Adrenal gland (tissue), 5 donors: Measurements from ENCODE around the gene TRIM10.

Experiments
- CTCF ChIP-seq, 6 experiments: fragments of 450-650 bp in 4 of 6; fragments of 200-600 bp in 2 of 6; sonication (generic) in 1 of 6; IDR thresholded peaks; 1 replicate in 5 of 6; 2 replicates in 1 of 6; pipeline versions ENCODE4 v1.5.1 to v1.8.0; 2016 to 2021; ENCODE audit warnings: antibody characterized with exemption in 6 of 6, mild to moderate bottlenecking in 2 of 6, moderate library complexity in 1 of 6
- POLR2A ChIP-seq, 2 donors: fragments of 450-650 bp; IDR thresholded peaks; one replicate each; pipeline ENCODE4 v1.6.1; 2017; ENCODE audit warnings: antibody characterized with exemption in 2 of 2, mild to moderate bottlenecking in 2 of 2, moderate library complexity in 1 of 2
- donor health status: DM: no; HTN: no; CAD: no.

DNA sequence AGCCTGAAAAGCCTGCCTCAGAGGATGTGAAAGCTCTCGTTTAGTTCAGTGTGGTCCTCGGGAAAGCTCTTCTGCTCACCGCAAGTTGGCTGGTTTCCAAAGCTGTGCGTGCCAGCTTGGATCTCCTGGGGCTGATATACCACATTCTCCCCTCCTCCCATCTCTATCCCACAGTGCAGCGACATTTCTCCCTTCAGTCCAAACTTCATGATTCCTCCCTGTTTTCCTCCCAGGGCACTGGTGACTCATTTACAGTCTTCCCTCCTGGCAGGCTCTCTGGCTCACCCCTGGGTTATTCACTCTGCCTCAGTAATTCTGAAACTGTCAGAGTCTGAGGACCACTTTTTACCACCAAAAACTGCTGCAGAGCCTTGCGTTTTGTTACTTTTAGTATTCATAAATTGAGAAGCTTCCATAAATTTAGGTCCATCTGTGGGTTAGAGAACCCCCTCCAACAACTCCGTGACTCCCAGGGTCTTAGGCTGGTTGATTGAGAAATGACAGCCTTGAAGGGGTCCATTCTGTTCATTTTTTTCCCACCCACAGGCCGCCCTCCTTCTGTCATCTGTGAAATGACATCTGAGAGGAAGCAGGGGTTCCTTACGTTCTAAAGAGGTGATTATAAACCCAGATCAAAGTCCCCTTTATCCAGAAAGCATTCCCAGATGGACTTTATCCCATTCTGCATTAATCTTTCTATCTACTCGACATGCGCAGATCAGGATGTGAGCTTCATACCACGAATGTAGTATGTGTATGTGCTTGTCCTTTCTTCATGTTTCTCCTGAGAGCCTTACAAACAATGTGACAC is 6.1 kb downstream of the TRIM10 start:
- TF ChIP-seq CTCF (IDR thresholded peaks at IDR 0.05), result no peak
- no peak for TF ChIP-seq POLR2A (IDR thresholded peaks at IDR 0.05)
